Muscle layer of duodenum (tissue), 2 donors: Measurements from ENCODE around the gene SRMS.

Source experiments
- H3K27ac ChIP-seq: one replicate; pipeline ENCODE4 v1.7.0; 2013; ENCODE audit warnings: mild to moderate bottlenecking, low read length
- H3K27me3 ChIP-seq: one replicate; pipeline ENCODE4 v1.7.0; 2013; ENCODE audit warnings: low read depth, mild to moderate bottlenecking, control low read depth, low read length
- H3K36me3 ChIP-seq, 2 donors: one replicate each; pipeline ENCODE4 v1.7.0; 2013; ENCODE audit warnings: low read length in 2 of 2, control low read depth in 1 of 2, mild to moderate bottlenecking in 1 of 2; ENCODE audit not compliant: insufficient read depth in 2 of 2, control insufficient read depth in 1 of 2
- H3K4me1 ChIP-seq, 2 donors: one replicate each; pipeline ENCODE4 v1.7.0; 2013; ENCODE audit warnings: low read length in 2 of 2, mild to moderate bottlenecking in 2 of 2, control low read depth in 1 of 2, moderate library complexity in 1 of 2; ENCODE audit not compliant: insufficient read depth in 2 of 2, control insufficient read depth in 1 of 2
- H3K4me3 ChIP-seq, 2 donors: one replicate each; pipeline ENCODE4 v1.7.0; 2013; ENCODE audit warnings: low read length in 2 of 2, low read depth in 1 of 2, mild to moderate bottlenecking in 1 of 2
- H3K9me3 ChIP-seq, 2 donors: one replicate each; pipeline ENCODE4 v1.7.0; 2013; ENCODE audit warnings: low read length in 2 of 2, control low read depth in 1 of 2, mild to moderate bottlenecking in 1 of 2; ENCODE audit not compliant: control insufficient read depth in 1 of 2
- donor health status: healthy.

SRMS gene, protein sequence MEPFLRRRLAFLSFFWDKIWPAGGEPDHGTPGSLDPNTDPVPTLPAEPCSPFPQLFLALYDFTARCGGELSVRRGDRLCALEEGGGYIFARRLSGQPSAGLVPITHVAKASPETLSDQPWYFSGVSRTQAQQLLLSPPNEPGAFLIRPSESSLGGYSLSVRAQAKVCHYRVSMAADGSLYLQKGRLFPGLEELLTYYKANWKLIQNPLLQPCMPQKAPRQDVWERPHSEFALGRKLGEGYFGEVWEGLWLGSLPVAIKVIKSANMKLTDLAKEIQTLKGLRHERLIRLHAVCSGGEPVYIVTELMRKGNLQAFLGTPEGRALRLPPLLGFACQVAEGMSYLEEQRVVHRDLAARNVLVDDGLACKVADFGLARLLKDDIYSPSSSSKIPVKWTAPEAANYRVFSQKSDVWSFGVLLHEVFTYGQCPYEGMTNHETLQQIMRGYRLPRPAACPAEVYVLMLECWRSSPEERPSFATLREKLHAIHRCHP

DNA sequence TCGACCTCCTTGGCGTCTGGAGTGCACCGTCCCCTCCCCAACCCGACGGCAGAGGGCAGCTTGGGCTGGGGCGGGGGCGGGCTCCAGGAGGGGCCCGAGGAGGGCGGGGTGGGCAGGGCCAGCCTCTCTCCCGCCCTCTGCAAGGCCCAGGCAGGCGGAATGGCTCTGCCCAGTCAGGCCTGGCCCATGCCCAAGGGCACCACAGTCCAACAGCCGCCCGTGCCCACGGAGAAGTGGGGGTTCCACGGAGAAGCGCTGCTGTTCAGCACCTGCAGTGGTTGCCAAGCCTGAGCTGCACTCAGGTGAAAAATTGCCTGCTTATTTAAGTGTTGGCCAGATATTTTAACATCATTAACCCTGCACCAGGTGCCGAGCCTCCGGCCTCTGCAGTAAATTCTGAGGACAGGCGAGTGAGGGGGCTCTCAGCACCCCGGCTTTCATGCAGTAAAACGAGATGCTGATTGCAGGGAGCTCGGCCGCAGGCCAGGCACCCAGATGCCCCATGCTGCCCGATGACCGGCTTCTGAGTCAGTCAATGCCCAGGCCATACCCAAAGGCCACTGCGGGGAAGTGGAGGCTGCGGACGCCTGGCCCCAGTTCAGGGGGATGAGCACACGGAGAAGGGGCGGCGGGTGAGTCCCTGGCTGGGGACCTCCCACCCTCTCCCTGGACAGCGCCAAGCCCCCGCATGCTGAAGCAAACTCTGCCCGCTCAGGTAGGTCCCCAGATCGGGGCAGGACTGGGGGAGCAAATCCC is at the start of gene SRMS:
Gene SRMS (minus strand): TSS at position 25 of the 756 bp plus-strand sequence. CDS start 286 bp downstream, outside the sequence.
- no peak within 1 kb of the TSS for H3K4me3 ChIP-seq
- H3K27me3 ChIP-seq = peaks cover 14% of the 10 kb centered on the region

DNA sequence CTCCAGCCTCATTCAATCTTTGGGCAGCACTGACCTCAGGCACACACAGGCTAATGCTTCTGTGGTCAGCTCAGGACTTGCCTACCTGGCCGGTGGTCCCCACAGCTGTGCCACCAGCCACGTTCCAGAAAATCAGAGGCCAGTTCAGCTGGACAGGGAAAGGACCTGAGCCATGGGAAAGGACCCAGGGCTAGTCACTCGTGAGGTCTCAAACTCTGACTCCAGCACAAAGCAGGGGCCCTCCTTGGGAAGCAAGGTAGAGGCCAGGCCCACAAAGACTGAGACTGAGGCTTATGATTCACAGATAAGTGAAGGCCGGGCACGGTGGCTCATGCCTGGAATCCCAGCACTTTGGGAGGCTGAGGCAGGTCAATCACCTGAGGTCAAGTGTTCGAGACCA is 48.9 kb upstream of the SRMS start:
- Histone ChIP-seq H3K9me3 (no peaks in the 10 kb centered on the region), H3K4me3 (no peak overlapping the region), H3K4me1 (no peaks in the 10 kb centered on the region), H3K36me3 (peaks cover 19 to 60% of the 10 kb centered on the region in 2 donors), H3K27me3 (no peaks in the 10 kb centered on the region), H3K27ac (no peak overlapping the region)

More for the DNA sequence above, at the start of gene SRMS:
- Histone ChIP-seq H3K27ac (no peak within 1 kb of the TSS), H3K36me3 (no peaks in the 10 kb centered on the region), H3K4me1 (no peaks in the 10 kb centered on the region), H3K9me3 (no peaks in the 10 kb centered on the region)

DNA sequence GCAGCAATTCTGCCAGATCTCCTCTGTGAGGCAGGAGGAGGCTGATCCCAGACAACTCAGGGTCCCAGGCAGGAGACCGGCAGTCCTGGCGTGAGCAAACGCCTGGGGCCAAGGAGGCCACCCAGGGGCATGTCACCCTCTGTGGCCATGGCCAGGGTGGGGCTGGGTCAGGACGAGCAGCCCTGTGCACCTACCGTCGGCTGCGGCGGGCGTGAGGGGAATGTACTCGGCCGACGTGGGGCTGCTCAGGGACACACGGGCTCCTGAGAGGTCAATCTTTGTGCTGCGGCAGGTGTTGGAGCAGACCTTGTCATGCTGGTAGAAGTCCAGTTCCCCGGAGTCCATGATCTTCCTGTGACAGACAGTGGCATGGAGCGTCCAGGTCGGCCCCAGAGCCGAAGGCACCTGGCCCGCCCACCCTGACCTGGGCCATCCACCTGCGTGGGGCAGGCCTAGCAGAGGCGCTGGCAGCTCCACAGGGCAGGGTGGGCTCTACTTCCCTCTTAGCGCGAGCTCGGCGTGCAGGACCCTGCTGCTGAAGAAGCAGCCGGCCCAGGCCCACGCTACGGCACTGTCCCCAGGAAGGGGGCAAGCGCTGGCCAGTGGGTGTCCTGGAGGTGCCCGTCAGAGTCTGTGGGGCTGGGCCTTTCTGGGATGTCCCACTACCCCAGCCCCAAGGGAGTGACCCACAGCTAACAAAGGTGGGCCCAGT is 48.0 kb upstream of the SRMS start:
- no peaks in the 10 kb centered on the region for H3K27me3 ChIP-seq
- no peak overlapping the region for H3K4me3 ChIP-seq
- no peak overlapping the region for H3K27ac ChIP-seq
- H3K9me3 ChIP-seq = no peaks in the 10 kb centered on the region
- H3K36me3 ChIP-seq = peaks cover 19 to 60% of the 10 kb centered on the region in 2 donors
- H3K4me1 ChIP-seq = no peaks in the 10 kb centered on the region

DNA sequence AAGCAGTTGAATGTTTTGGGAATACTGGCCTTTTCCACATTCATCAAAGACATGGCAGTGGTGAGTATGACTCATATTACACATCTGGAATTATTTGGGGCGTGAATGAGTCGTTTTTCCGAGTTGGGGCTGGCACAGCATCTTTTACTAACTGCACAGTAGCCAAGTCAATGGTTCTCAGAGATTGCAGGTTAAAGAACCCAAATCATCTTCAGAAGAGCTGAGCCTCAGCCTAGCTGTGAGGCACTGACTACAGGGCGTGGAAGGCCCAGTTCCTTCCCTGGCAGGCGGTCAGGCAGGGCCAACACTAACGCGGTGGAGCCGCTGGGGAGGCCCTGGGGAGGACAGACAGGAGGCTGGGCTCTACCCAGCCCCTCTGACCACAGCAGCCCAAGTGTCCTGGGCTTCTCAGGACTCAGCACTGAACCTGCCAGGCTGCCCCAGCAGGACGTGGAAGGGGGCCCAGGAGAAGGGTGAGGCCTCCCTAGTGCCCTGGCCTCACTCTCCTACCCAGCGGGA is 46.6 kb upstream of the SRMS start:
- H3K9me3 ChIP-seq = no peaks in the 10 kb centered on the region
- no peak overlapping the region for H3K27ac ChIP-seq
- H3K4me1 ChIP-seq = no peaks in the 10 kb centered on the region
- H3K4me3 ChIP-seq = no peak overlapping the region
- H3K36me3 ChIP-seq = peaks cover 19 to 66% of the 10 kb centered on the region in 2 donors
- no peaks in the 10 kb centered on the region for H3K27me3 ChIP-seq

DNA sequence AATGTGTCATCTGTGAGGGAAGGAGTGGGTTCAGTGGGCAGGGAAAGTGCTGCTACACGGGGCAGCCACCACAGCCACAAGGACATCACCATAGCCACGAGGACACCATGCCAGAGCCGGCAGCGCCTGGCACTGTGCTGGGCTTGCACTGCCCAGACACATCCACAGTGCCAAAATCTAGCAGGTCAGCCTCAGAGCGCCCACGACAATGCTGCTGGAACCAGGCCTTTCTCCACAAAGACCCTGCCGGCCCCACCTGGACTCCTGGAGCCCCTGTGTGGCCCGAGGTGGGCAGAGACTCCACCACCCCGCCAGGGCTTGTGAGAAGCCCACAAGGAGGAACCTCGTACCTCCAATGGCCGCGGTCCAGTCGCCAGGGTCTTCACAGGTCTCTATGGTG is 45.1 kb upstream of the SRMS start:
- Histone ChIP-seq H3K27ac (no peak overlapping the region), H3K4me3 (no peak overlapping the region), H3K27me3 (no peaks in the 10 kb centered on the region), H3K36me3 (peaks cover 19 to 61% of the 10 kb centered on the region in 2 donors), H3K4me1 (no peaks in the 10 kb centered on the region), H3K9me3 (no peaks in the 10 kb centered on the region)

DNA sequence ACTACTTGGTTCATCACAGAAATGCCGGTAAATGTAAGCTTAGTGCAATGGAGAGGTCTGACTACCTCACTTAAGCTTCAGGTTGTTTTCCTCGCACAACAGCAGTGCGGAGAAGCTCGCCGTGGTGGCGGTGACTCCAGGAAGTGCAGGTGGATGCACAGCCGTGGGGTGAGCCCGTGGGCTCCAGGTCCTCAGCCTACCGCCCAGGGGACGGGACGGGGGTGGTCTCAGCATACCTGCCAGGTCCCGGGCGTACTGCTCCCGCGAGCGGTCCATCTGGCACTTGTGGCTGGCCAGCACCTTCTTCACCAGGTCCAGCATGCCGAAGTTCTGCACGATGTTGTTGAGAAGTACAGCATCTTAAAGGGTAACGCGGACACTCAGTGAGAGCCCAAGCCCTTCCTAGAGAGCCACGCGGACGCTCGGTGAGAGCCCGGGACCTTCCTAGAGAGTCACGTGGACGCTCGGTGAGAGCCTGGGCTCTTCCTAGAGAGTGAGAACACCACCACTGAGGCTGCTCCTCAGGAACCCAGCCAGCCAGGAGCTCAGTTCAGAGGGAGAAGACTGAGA is 44.3 kb upstream of the SRMS start:
- no peaks in the 10 kb centered on the region for H3K4me1 ChIP-seq
- no peaks in the 10 kb centered on the region for H3K9me3 ChIP-seq
- no peak overlapping the region for H3K4me3 ChIP-seq
- no peak overlapping the region for H3K27ac ChIP-seq
- peaks cover 15 to 57% of the 10 kb centered on the region in 2 donors for H3K36me3 ChIP-seq
- no peaks in the 10 kb centered on the region for H3K27me3 ChIP-seq

DNA sequence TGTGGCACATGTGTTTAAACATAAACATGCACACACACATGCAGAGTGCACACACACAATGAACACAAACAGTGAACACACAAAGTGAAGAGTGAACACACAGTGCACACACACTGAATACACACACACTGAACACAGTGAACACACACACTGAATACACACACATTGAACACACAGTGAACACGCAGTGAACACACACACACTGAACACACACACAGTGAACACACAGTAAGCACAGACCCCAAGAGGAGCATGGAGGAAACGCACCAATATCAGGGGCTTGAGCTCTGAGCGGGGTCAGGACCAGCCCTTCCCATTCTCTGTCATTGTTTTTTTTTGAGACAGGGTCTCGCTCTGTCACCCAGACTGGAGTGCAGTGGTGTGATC is 43.6 kb upstream of the SRMS start:
- H3K36me3 ChIP-seq = peaks cover 12 to 56% of the 10 kb centered on the region in 2 donors
- no peak overlapping the region for H3K4me3 ChIP-seq
- H3K27ac ChIP-seq = no peak overlapping the region
- H3K9me3 ChIP-seq = no peaks in the 10 kb centered on the region
- H3K27me3 ChIP-seq = no peaks in the 10 kb centered on the region
- no peaks in the 10 kb centered on the region for H3K4me1 ChIP-seq

DNA sequence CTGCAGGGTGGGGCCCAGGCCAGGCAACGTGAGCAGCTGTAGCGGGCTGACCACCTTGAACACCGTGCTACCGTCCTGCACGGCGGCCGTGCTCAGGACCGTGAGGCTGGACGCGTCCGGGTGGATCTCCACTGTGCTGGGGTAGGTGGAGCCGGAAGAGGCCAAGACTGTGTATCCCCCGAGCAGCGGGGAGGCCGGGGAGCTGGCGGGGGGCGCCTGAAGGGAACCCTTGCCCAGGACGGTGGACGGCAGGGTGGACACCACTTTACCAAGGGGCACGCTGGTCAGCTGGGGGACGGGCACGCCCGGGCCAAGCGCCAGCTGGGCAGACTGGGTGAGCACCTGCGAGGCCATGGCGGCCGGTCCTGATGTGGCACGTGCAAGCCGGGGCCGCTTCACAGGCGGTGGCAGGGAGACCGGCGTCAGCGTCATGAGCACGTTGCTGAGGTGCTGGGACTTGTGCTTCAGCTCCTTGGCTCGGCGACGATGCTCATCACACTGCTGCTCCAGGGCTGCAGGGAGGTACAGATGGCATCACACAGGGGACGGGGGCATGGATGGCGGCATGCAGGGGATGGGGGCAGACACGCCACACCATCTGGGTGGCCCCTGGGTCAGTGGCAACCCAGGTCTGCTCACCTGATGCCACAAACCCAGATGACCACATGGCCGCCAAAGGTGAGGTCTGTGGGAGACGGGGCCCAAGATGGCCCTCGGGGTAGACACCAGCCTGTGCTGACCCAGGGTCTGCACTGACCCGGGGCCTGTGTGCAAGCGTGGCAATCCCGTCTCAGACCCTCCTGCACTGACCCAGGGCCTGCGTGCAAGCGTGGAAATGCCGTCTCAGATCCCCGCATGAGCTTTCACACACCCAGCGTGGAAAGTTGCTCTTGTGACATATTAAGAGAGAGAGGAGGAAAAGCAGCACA is 42.9 kb upstream of the SRMS start:
- Histone ChIP-seq H3K4me3 (no peak overlapping the region), H3K27ac (no peak overlapping the region), H3K36me3 (peaks cover 10 to 50% of the 10 kb centered on the region in 2 donors), H3K4me1 (no peaks in the 10 kb centered on the region), H3K27me3 (no peaks in the 10 kb centered on the region), H3K9me3 (no peaks in the 10 kb centered on the region)

DNA sequence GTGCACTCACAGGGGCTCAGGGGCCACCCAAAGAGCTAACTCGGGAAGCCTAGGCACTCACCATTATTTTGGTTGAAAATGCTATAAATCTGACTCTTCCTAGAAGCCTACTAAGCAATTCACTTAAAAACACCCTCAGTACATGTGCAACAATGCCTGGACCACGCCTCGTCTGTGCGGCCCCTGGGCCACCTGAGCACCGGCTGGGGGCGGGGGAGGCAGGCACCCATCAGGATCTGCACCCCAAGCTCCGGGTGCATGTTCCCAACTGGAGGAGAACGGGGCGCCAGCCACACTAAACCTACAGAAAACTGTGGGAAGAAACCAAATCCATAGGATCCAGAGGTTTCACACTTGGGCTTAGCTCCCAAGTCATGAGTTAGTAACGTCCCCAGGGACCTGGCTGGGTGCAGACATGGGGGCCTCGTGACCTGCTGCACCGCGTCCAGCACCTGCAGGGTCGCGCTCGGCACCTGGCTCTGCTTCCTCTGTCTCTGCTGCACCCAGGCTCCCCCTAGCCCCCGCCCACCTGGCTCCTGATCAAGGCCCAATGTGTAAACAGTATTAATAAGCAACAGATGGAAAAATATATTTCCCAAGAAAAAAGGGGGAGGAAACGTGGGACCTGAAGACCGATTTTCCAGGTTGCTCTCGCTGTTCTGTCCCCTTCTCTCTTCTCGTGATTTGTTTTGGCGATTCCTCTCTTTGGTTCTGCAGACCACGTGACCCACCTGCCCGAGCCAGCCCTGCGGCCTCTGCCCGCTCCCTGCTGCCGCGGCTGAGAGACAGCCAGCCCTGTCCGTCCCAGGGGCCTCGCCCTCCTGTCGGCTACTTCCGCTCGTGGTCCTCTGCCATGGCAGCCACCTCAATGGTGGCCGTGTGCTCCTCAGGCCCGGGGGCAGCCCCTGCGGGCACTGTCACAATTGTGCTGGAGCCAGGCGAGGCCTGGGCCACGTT is 42.0 kb upstream of the SRMS start:
- no peaks in the 10 kb centered on the region for H3K4me1 ChIP-seq
- H3K36me3 ChIP-seq = peaks cover 10 to 47% of the 10 kb centered on the region in 2 donors
- no peak overlapping the region for H3K27ac ChIP-seq
- no peaks in the 10 kb centered on the region for H3K9me3 ChIP-seq
- H3K27me3 ChIP-seq = no peaks in the 10 kb centered on the region
- H3K4me3 ChIP-seq = no peak overlapping the region
